M059J (cell line): ENCODE measurements around the gene RECK. TPM values are rescaled to one million over a fixed set of nuclear protein-coding genes. Genes with fewer than 3 reads are reported as not detected.
"Not testable (repeated sequence)": the region's sequence is repeated elsewhere in the genome, so short reads cannot be mapped to it uniquely, and the experiment has no call there.

ENCODE experiments used
- DNase-seq: peaks from one replicate; pipeline ENCODE4 v3.0.0-alpha.2; 2012; ENCODE audit warnings: low read depth
- total RNA-seq: library from RNA; depleted of rRNA; stranded (reverse); fragments of >200 nt; shearing (Covaris generic); gene quantifications from 2 replicates; pipeline ENCODE4 v1.2.3, GENCODE V29; 2014

RECK gene
- total RNA-seq, 1 experiment from 2014 or later: 23.7 TPM

DNA sequence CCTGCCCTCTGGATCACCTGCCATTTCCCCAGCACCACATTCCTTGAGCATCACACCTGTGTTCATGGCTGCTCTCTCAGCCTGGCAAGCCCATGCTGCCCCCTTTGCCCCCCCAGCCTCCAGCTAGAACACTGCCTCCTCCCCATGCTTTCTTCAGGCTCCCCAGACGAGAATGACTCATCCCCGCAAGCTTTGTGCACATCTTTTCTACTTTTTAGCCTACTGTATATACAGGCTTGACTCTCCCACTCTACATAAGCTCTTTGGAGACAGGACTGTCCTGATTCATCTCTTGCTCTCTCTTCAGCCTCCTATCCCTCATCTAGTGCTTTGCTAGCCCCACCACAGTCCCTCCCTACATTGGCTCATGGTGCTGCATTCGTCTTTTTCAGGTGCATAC is 79.9 kb downstream of the RECK start:
- DNase-seq: no peak

DNA sequence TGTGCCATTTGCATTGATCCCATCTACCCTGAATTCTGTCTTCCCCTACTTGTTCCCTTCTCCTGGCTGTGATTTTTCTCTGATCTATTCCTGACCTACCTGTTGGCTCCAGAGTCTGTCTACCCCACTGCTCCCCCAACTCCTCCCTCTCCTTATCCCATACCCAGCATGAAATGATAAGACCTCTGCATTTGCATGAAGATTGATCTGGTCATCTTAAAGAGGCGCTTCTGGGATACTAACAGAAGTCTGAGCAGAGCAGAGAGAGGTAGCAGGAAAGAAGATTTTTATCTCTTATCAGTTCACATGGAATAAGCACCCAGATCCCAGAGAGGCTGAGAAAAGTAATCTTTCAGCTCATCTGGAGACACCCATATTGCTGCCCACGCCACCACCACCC is 81.5 kb downstream of the RECK start:
- no peak for DNase-seq

DNA sequence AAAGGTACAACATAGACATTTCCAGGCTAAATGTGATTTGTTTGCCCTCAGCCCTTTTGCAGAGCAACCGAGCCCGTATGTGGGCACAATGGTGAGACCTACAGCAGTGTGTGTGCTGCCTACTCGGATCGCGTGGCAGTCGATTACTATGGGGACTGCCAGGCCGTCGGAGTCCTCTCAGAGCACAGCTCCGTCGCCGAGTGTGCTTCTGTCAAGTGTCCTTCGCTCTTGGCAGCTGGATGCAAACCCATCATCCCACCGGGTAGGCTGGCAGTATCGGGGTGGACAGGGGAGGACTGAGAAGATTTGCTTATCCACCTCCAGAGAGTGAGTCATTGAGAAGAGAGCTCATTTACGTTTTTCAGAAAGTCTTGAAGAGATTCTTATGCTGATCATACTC is 82.0 kb downstream of the RECK start:
- DNase-seq: no peak

DNA sequence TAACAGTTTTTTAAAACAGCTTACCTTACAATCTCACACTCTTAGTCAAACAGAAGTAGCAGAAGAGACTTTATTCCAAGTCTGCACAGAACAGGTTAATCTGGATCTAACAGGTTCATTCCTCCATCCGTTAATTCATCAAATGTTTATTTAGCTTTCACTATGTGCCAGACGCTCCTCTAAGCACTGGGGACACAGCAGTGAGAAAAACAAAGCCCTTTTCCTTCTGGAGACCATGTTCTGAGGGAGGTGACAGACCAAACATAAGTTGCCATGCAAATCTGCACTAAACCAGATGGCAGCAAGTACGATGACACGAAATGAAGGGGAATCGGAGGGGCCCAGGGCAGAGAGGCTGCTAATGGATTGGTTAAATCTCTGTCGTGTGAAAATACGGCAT is 82.8 kb downstream of the RECK start:
- DNase-seq: no peak

DNA sequence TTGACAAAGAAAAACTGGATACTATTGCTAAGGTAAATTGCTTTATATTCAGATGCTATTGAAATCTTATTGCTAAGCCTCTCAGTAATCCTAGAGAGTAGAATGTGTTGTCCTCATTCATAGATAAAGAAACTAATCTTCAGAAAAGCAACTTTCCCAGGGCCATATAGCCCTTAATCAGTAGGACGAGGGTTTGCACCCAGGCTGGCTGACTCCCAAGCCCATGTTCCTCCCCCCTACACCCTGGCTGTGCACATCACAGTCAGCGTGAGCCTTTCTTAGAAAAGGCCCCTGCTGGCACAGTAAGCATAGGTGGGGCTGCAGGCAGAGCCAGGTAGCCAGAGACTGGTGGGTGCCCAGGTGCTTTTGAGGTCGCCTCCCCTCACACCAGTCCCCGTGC is 84.0 kb downstream of the RECK start:
- DNase-seq: no peak

DNA sequence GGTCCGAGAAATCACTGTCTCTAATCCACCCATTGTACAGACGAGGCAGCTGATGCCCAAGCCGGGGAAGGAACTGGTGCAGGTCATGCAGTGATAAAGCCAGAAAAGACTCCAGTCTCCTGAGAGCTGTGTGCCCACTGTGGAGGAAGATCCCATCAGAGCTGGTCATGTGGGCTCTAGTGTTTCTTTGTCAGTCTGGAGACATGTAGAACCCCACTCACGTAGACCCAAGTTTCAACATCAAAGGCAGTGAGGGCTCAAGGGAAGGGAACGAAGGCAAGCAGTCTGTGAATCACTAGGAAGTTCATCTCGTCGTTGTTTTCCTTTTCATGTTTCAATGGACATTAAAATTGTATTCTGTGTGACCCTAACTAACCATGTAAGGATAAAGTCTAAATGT is 85.3 kb downstream of the RECK start:
- DNase-seq: no peak

DNA sequence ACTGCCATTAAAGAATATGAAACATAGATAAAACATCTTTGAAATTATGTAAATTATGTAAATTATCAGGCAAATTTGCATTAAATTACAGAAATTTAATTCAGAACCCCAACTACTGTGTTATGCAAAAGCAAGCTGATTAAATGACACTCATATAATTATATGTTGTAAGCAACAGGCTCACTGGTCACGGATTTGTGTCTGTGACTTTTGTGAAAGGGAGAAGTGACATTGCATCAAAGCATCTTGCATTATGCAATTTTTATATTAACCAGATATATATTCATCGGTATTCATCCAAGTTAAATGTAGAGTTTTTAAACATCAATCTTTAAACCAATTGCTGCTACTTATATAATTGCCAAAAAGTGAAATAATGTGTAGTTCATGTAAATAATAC is 86.8 kb downstream of the RECK start:
- DNase-seq: no peak

DNA sequence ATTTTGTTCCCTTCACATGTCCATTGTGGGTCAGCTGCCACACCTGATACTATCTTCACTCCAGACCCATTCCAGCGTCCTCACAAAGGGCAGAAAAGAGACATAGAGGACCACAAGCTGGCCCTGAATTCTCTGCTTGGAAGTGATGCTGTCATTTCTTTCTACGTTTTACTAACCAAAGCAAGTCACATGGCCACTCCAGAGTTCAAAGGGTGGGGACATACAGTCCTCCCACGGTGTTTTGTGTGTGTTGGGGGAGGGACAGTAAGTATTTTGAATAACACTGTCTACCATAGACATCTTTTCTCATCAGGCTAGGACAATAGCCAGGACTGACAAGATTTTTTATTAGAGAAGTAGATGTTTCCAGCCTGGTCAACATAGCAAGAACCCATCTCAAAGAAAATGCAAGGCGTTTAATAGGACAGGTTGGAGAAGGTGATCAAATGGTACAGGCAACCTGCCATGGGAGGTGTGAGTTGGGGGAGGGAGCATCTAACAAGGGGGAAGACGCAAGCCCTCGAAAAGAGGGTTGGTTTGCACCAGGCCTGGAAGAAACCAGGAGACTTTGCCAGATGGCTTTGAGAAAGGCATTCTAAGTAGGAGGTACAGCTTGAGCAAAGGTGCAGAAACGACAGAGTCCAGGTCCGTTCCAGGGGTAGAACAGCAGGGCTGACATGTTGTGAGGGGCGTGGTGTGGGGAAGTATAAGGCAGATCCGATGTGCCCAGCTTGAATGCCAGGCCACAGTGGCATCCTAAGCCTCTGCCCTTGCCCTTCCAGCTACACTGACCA is 88.5 kb downstream of the RECK start:
- no peak for DNase-seq

DNA sequence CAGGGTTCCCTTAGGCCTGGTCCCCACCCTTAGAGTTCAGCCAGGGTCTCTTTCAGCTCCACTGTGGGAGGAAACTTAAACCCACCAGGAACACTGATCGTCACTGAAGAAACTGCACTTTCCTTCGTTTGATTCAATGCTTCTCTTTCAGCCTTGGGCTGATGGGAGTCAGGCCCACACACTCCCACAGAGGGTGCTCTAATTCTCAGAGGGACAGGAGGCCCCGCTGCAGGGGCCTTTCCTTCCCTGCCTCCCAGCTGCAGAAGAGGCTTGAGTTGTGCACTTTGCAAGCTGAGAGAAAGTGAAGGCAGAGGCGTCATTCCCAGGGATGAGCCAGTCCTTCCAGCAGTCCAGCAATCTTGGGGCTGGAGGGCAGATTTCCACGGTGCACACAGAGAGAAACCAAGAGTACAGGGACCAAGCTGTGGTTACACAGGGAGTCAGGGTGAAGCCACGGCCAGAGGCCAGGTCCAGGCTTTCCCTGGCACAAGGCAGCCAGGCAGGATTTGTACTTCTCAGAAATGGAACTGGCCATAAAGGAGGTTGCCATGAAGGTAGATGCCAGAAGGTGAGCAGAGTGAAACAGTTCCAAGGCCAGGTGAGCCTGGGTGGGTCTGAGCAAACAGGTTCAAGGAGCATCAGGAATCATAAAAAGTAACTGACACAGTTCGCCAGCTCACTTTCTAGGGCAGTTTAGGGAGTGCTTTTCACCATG is 89.5 kb downstream of the RECK start:
- DNase-seq: no peak

DNA sequence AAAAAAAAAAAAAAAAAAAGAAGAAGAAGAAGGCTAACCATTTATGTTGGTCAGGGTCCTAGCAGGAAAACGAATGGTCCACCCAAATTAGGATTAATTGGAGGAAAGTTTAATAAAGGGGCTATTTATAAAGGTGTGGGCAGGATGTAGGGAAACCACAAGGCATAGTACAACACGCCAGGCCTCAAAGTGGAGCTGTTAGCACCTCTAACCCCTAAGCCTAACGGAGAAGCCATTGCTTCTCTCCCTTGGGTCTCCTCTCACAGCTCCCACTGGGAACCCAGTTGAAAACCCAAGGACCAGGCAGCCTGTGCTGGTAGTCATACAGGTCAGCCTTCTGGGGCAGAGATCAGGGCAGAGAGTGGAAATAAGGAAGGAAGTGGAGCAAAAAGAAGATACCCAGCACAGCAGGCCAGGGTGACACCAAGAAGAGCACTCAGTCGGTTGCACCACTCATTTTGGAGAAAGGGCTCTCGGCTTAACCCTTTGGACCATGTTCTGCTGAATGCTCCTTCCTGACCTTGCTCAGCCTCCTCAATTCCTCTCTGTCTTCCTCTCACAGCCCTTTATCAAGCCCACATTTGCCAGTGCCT is 91.0 kb downstream of the RECK start:
- DNase-seq: no peak

DNA sequence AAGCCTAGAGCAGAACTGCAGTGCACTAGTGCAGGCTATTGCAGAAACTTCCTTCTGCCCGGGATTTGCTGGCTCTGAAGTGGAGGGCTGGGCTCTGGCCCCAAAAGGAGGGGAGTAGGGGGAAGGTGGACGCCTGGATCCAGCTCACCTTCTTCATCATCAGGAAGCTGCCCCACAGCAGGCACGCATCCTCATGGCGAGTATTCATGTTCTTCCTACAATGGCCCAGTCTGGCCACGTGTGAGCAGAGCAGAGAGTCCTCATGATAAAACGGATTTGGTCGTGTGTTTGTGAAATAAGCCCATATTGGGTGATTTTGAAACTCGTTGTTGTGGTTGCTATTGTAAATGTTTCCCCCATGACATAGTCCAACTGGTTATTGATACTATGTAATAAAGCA is 91.6 kb downstream of the RECK start:
- DNase-seq: no peak

DNA sequence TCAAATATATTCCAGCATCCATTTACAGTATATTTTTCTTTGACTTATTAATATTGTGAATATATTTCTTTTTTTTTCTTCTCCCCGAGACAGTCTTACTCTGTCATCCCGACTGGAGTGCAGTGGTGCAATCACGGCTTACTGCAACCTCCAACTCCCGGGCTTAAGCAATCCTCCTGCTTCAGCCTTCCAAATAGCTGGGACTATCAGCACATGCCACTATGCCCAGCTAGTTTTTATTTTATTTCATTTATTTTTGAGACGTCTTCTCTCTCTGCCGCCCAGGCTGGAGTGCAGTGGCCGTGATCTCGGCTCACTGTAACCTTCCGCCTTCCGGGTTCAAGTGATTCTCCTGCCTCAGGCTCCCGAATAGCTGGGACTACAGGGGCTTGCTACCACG is 92.4 kb downstream of the RECK start:
- no peak for DNase-seq

DNA sequence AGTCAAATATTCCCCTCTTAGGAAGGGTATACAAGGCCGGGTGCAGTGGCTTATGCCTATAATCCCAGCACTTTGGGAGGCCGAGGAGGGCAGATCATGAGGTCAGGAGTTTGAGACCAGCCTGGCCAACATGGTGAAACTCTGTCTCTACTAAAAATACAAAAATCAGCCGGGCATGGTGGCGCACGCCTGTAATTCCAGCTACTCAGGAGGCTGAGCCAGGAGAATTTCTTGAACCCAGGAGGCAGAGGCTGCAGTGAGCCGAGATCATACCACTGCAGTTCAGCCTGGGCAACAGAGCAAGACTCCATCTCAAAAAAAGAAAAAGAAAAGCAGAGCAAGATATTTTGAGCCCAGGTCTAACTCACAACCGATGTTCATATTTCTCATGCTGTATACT is 95.0 kb downstream of the RECK start:
- not testable (repeated sequence) for DNase-seq

DNA sequence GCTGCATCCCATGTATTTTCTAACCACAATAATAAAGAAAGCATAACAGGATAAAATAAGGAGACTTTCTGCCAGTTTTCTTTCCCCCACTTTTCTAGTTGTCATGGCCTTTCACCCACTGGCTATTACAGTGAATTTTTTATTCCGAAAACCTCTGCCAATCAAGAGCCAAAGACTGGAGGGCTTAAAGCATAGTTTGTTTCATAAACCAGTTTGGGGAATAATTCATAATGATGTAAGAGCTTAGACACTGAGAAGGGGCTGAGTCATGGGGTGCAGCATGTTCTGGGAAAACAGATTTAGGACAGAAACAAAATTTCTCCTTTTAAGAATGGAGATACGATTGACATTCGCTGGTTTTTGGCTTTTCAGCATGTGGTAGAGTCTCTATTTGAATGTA is 95.4 kb downstream of the RECK start:
- DNase-seq: no peak

DNA sequence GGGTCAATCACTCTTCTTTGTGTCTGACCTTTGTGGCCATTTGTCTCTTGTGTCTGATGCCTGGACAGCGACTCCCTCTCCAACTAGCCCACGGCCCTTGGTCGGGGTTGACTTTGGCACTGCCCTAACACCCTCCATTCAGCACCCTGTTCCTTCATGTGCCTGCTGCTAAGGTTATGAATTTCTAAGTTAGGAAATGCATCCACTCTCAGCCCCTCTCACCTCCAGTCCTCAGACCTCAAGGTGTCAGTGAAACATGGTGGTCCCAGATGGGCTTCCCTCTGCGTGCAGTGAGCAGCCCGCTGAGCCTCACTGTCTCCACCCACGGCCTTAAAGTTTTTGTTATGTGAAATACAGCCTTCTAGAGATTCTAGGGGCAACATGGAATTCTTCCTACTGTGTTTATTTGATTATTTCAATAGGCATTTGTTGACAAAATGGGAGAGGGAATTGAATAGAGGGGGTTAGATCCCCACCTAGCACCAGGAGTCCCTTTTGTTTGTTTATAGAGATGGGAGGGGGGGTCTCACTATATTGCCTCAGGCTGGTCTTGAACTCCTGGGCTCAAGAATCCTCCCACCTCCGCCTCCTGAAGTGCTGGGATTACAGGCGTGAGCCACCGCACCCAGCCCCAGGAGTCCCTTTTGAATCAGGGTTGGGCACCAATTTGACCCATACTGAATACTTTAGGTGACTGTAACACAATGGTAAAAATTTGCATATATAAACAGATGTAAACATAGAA is 98.2 kb downstream of the RECK start:
- no peak for DNase-seq

DNA sequence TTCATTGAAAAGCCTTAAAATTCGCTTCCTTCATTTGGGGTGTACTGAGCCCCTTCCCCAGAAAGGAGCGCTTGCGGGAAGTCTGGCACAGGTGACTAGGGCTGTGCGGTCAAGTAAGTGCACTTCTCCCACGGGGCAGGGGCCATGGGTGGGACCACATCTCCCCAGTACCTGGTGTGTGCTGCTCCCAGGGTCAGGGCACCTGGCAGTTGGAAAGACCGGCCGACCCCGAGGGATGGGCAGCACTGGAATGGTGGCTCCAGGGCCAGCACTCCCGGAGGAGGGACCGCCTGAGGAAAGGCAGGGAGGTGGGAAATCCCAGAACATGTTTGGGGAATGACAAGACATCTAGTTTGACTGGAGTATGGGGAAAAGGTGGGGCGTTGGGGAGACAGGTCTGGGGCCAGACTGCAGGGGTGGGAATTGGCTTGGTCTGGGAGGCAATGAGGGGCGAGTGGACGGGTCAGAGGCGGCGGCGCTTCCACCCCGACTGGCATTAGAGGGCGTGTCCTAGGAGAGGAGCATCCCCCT is 99.1 kb downstream of the RECK start:
- no peak for DNase-seq

DNA sequence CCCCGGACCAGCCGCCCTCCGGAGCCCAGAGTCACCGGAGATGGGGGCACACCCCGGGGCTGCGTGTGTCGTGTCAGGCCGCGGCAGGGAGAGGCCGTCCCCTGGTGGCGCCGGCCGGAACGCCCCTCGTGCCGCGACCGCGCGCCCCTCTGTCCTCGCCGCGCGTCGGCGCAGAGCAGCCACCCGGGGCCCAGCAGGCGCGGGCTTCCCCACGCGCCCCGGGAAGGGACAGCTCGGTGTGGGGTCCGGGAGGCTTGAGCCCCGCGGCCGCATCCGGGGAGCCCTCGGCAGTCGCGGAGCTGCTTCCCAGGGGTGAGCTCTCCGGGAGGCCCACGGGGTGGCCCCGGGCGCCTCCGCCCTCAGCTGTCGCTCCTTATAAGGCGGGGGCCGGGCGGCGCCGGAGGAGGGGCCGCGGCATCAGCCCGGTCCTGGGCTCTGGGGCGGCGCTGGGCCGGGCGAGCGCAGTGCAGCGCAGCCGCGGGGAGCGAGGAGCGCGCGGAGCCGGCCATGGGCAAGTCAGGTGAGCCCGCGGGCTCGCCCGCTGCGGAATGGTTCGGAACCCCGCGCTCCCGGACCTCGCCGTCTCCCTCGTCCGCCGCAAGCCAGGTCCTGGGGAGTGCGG is 99.7 kb downstream of the RECK start, which contains the start of gene GLIPR2:
Gene GLIPR2 (plus strand): TSS at position 462 of the 622 bp plus-strand sequence. CDS start 46 bp downstream, at position 508.
- peak; percentile 76 for DNase-seq

DNA sequence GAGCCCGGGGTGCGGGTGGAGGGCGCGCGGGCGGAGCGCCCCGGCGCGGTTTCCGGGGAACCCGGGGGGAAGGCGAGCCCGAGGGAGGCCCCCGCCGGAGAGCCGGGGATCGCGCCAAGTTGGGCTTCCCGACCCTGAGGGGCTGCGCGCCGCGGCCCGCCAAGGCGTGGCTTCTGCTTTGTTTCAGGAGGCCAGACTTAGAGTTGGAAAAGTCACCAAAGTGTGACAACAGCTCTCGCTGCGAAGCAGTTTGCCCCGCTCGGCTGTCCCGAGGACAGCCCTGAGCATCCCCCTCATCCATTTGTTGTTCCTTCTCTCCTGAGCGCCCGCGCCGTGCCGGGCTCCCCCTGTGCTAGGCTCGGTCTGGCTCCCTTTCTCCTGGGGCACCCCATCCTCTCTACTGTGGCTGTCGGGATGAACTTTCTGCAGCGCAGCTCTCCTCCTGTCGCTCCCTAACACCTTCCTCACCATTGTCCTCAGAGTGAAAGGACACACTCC is 100.2 kb downstream of the RECK start:
- peak; percentile 21 for DNase-seq

DNA sequence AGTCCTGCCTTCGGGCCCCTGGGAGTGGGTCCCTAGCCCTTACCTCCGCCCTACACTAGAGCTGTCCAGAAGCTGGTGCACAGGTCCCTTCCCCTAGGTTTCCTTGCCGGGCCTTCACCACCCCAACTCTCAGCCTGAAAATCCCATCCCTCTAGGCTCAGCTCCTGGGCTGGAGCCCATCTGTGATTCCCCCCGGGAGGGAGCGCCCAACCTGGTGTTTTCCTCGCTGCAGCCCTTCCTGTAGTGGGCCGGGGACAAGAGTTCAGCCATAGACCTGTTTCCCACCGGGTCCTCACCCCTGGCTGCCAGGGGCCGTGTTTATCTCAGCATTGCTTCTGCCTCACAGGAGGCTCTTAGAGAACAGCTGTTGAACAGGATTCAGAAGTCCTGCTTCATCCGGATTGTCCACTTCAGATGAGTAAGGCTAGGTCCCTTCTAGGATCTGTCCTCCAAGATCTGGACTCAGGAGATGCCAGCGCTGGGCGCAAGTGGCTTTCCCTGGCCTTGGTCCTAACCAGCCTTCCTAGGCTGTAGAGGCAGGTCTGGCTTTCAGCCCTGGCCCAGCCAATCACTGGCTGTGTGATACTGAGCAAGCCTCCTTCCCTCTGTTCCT is 100.8 kb downstream of the RECK start:
- DNase-seq: peak; percentile 22

DNA sequence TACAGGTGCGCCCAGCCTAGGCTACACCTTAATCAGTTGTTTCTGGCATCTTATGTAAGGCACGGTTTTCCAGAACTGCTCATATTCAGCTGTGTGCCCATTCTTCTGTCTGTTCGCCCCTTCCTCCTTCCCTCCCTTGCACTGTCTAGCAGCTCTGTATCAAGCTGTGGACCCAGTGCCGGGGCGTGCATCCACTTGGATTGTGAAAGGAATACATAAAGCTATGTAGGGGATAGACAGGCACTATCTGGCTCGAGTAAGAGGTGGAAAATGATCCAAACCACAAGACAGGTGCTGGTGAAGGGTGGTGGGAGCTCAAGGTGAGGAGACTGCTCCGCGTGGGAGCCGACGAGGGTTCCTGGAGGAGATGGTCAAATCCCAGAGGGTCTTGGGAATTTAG is 101.8 kb downstream of the RECK start:
- DNase-seq: no peak

DNA sequence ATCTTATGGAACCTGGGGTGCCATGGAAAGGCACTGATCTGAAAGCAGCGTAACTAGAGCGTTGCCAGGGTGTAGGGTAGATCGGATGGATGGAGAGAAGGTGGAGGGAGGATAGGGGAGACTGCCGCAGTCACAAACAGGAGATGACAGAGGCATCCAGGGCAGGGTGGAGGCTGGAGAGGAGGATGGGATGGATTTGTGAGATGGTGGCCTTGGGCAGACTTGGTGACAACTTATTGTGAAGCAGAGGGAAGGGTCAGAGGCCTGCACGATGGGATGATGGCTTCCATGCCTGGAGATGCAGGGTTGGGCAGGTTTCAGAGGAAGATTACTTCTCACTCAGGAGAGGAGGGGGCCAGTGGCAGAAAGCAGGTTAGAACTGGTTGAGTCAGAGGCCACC is 102.2 kb downstream of the RECK start:
- DNase-seq: no peak
